Transverse colon (tissue), 4 donors: ENCODE measurements around the gene OR13C8.

ENCODE experiments used
- EP300 ChIP-seq: sonication (generic); formaldehyde crosslinking; IDR thresholded peaks from one replicate; pipeline ENCODE4 v1.6.1; 2017; ENCODE audit warnings: antibody characterized with exemption, low read depth
- POLR2A ChIP-seq: fragments of 450-650 bp; IDR thresholded peaks from one replicate; pipeline ENCODE4 v1.6.1; 2016; ENCODE audit warnings: antibody characterized with exemption, mild to moderate bottlenecking, moderate library complexity
- POLR2AphosphoS5 ChIP-seq, 3 donors: sonication (generic); formaldehyde crosslinking; IDR thresholded peaks; one replicate each; pipeline ENCODE4 v1.6.1; 2016; ENCODE audit warnings: antibody characterized with exemption in 3 of 3
- TF ChIP-seq, protein P1 (sequence below), 5 experiments: fragments of 200-600 bp in 3 of 5; fragments of 450-650 bp in 2 of 5; sonication (generic) in 3 of 5; IDR thresholded peaks; 1 replicate in 2 of 5; 2 replicates in 3 of 5; pipeline ENCODE4 v1.5.1; 2016 to 2017; ENCODE audit warnings: antibody characterized with exemption in 5 of 5, inconsistent platforms in 3 of 5, mild to moderate bottlenecking in 2 of 5, moderate library complexity in 1 of 5

GRCh38 chr9:104527109-104527508 lies 41.9 kb upstream of the OR13C8 start, which contains the start of gene OR13C4:
- TF ChIP-seq, protein P1, sequence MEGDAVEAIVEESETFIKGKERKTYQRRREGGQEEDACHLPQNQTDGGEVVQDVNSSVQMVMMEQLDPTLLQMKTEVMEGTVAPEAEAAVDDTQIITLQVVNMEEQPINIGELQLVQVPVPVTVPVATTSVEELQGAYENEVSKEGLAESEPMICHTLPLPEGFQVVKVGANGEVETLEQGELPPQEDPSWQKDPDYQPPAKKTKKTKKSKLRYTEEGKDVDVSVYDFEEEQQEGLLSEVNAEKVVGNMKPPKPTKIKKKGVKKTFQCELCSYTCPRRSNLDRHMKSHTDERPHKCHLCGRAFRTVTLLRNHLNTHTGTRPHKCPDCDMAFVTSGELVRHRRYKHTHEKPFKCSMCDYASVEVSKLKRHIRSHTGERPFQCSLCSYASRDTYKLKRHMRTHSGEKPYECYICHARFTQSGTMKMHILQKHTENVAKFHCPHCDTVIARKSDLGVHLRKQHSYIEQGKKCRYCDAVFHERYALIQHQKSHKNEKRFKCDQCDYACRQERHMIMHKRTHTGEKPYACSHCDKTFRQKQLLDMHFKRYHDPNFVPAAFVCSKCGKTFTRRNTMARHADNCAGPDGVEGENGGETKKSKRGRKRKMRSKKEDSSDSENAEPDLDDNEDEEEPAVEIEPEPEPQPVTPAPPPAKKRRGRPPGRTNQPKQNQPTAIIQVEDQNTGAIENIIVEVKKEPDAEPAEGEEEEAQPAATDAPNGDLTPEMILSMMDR (IDR thresholded peaks at IDR 0.05), result no peak
- no peak for TF ChIP-seq POLR2A
- TF ChIP-seq EP300, result no peak
- no peak for TF ChIP-seq POLR2AphosphoS5 (IDR thresholded peaks at IDR 0.05)
